KMS-11 (cell line): Measurements from ENCODE around the gene ZSWIM4.
"Not testable (repeated sequence)": the region's sequence is repeated elsewhere in the genome, so short reads cannot be mapped to it uniquely, and the experiment has no call there.

Experiments used
- H2AFZ ChIP-seq: fragments of 200-600 bp; sonication (generic); 2 replicates; pipeline ENCODE4 v1.6.1; 2016; ENCODE audit warnings: antibody characterized with exemption, mixed run types, low read depth
- H3K27ac ChIP-seq: fragments of 200-600 bp; sonication (generic); 2 replicates; pipeline ENCODE4 v1.6.1; 2016; ENCODE audit warnings: mild to moderate bottlenecking, mixed run types
- H3K27me3 ChIP-seq: fragments of 200-600 bp; sonication (generic); 2 replicates; pipeline ENCODE4 v1.6.1; 2017; ENCODE audit warnings: mild to moderate bottlenecking, low read depth, mixed run types, moderate library complexity; ENCODE audit not compliant: insufficient read depth
- H3K36me3 ChIP-seq: fragments of 200-600 bp; sonication (generic); 2 replicates; pipeline ENCODE4 v1.6.1; 2017; ENCODE audit warnings: mild to moderate bottlenecking, mixed run types; ENCODE audit not compliant: insufficient read depth
- H3K4me1 ChIP-seq: fragments of 200-600 bp; sonication (generic); 2 replicates; pipeline ENCODE4 v1.6.1; 2016; ENCODE audit warnings: mild to moderate bottlenecking, low read depth, mixed run types; ENCODE audit not compliant: poor library complexity, severe bottlenecking
- H3K4me2 ChIP-seq: fragments of 200-600 bp; sonication (generic); 2 replicates; pipeline ENCODE4 v1.7.0; 2016; ENCODE audit warnings: mild to moderate bottlenecking, mixed run types
- H3K4me3 ChIP-seq: fragments of 200-600 bp; sonication (generic); IDR thresholded peaks from 2 replicates; pipeline ENCODE4 v1.6.1; 2017; ENCODE audit warnings: low read depth, low read length, mixed read lengths; ENCODE audit not compliant: insufficient read depth
- H3K79me2 ChIP-seq: fragments of 200-600 bp; sonication (generic); 2 replicates; pipeline ENCODE4 v1.6.1; 2016; ENCODE audit warnings: low read depth, mixed run types; ENCODE audit not compliant: insufficient read depth
- H3K9ac ChIP-seq: fragments of 200-600 bp; sonication (generic); 2 replicates; pipeline ENCODE4 v1.6.1; 2016; ENCODE audit warnings: mild to moderate bottlenecking, mixed run types
- H4K20me1 ChIP-seq: fragments of 200-600 bp; sonication (generic); 2 replicates; pipeline ENCODE4 v1.6.1; 2016; ENCODE audit warnings: mild to moderate bottlenecking, mixed run types; ENCODE audit not compliant: insufficient read depth
- TF ChIP-seq, protein P1 (sequence below): fragments of 200-600 bp; sonication (generic); conservative IDR thresholded peaks from 2 replicates; pipeline ENCODE4 v1.6.1; 2017; ENCODE audit warnings: low read depth, mild to moderate bottlenecking, antibody characterized with exemption, low read length, moderate library complexity, mixed read lengths

The ZSWIM4 gene

GRCh38 chr19:13788991-13789390, 6.3 kb upstream of the ZSWIM4 start:
- Histone ChIP-seq H3K79me2 (no peaks in the 10 kb centered on the region), H3K4me1 (peaks cover 9% of the 10 kb centered on the region), H3K4me3 (no peak overlapping the region), H3K9ac (no peak overlapping the region), H3K27me3 (peaks cover 2% of the 10 kb centered on the region; the same call in 1 of the 2 replicates), H3K36me3 (no peaks in the 10 kb centered on the region), H3K4me2 (no peak overlapping the region), H2AFZ (no peak overlapping the region), H4K20me1 (no peaks in the 10 kb centered on the region), H3K27ac (no peak overlapping the region)
- TF ChIP-seq, protein P1, sequence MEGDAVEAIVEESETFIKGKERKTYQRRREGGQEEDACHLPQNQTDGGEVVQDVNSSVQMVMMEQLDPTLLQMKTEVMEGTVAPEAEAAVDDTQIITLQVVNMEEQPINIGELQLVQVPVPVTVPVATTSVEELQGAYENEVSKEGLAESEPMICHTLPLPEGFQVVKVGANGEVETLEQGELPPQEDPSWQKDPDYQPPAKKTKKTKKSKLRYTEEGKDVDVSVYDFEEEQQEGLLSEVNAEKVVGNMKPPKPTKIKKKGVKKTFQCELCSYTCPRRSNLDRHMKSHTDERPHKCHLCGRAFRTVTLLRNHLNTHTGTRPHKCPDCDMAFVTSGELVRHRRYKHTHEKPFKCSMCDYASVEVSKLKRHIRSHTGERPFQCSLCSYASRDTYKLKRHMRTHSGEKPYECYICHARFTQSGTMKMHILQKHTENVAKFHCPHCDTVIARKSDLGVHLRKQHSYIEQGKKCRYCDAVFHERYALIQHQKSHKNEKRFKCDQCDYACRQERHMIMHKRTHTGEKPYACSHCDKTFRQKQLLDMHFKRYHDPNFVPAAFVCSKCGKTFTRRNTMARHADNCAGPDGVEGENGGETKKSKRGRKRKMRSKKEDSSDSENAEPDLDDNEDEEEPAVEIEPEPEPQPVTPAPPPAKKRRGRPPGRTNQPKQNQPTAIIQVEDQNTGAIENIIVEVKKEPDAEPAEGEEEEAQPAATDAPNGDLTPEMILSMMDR: no peak

- Histone ChIP-seq H3K9ac (no peak overlapping the region), H3K4me2 (no peak overlapping the region), H3K4me3 (no peak overlapping the region), H4K20me1 (no peaks in the 10 kb centered on the region), H3K4me1 (no peaks in the 10 kb centered on the region), H3K27ac (no peak overlapping the region), H2AFZ (no peak overlapping the region), H3K27me3 (peaks cover 2% of the 10 kb centered on the region; the same call in 1 of the 2 replicates), H3K36me3 (no peaks in the 10 kb centered on the region), H3K79me2 (no peaks in the 10 kb centered on the region)
- TF ChIP-seq, protein P1: no peak
Observed at GRCh38 chr19:13790354-13790753, 4.9 kb upstream of the ZSWIM4 start.

GRCh38 chr19:13793317-13793716, 1.9 kb upstream of the ZSWIM4 start:
- H3K4me2 ChIP-seq, H3K4me1 ChIP-seq: not testable (repeated sequence)

GRCh38 chr19:13794398-13794756, 866 bp upstream of the ZSWIM4 start:
- Histone ChIP-seq H2AFZ (peak overlapping the region; percentile 96), H3K27ac (no peak overlapping the region)

More at GRCh38 chr19:13793317-13793716, 1.9 kb upstream of the ZSWIM4 start:
- H2AFZ ChIP-seq, H3K27ac ChIP-seq, H3K4me3 ChIP-seq, H3K36me3 ChIP-seq, H4K20me1 ChIP-seq, H3K9ac ChIP-seq, H3K79me2 ChIP-seq, H3K27me3 ChIP-seq: not testable (repeated sequence)

More at GRCh38 chr19:13794398-13794756, 866 bp upstream of the ZSWIM4 start:
- no peaks in the 10 kb centered on the region for H3K36me3 ChIP-seq
- no peaks in the 10 kb centered on the region for H3K79me2 ChIP-seq
- peaks cover 2% of the 10 kb centered on the region; the same call in 1 of the 2 replicates for H3K27me3 ChIP-seq
- peak overlapping the region; percentile 90 for H3K4me2 ChIP-seq
- peak overlapping the region; percentile 24; the same call in 1 of the 2 replicates for H3K9ac ChIP-seq
- no peaks in the 10 kb centered on the region for H4K20me1 ChIP-seq
- H3K4me3 ChIP-seq: no peak overlapping the region
- TF ChIP-seq, protein P1: no peak
- H3K4me1 ChIP-seq: peaks cover 9% of the 10 kb centered on the region
